Glomerular visceral epithelial cell (primary cell): ENCODE results near the gene TMEM132A.
"Not testable (repeated sequence)": the region's sequence is repeated elsewhere in the genome, so short reads cannot be mapped to it uniquely, and the experiment has no call there.

Experiments used
- DNase-seq: peaks from one replicate; pipeline ENCODE4 v3.0.0-alpha.2; 2016; ENCODE audit errors: extremely low spot score

Gene TMEM132A

DNA sequence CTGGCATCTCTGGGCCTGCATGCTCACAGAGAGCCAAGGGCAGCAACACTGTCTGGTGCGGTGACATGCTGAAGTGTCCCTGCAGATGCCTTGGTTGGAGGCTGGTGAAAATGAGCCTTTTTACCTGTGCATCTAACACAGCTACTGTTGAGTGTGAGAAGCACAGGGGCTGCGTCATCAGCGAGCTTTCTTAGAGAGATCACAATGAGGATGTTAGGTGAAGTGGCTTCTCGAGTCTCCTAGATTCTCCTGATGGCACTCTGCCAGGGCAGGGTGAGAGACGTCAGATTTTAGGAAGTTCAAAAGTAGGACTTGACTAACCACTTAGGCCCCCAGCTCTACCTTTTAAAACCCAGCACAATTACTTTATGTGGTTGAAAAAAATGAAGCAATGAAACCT lies 31.3 kb downstream of the TMEM132A start:
- no peak for DNase-seq

DNA sequence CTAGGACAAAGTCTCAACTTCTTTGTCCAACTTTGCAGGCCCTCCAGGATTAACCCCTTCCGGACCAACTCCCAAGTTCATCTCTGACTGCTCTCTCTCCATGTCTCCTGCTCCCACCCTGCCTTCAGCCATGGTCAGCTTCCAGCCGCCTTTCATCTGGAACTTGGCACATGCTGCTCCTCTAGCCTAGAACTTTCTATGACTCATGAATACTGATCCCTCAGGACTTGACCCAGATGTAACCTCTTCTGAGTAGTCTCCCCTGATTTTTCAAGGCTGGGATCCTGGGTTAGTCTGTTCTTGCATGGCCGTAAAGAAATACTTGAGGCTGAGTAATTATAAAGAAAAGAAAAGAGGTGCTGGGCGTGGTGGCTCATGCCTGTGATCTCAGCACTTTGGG lies 32.9 kb downstream of the TMEM132A start:
- DNase-seq: no peak

GRCh38 chr11:60959431-60959830 lies 35.2 kb downstream of the TMEM132A start:
- DNase-seq: no peak

- DNase-seq: no peak
Observed at GRCh38 chr11:60960405-60960804, 36.1 kb downstream of the TMEM132A start.

GRCh38 chr11:60964801-60965200 lies 40.5 kb downstream of the TMEM132A start:
- no peak for DNase-seq

- no peak for DNase-seq
Observed at GRCh38 chr11:60966890-60967289, 42.6 kb downstream of the TMEM132A start.

GRCh38 chr11:60968223-60968622 lies 44.0 kb downstream of the TMEM132A start:
- no peak for DNase-seq

DNA sequence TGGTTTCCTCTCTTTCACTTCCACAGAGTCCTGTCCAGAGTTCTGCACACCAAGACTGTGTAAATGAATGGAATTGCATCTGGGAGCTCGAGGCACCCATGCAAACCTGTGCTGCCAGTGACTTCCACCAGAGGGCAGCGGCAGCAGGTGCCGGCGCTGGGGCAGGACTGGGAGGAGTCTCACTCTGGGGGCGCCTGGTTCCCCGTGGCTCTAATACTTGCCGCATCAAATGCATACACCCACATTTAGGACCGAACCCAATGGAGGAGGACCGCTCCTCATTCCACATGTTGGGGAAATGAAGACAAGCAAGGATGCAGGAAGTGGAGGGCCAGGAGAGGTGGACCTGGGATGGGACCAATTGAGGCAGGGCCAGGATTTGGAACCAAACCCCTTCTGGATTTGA lies 46.1 kb downstream of the TMEM132A start:
- peak; percentile 44 for DNase-seq

DNA sequence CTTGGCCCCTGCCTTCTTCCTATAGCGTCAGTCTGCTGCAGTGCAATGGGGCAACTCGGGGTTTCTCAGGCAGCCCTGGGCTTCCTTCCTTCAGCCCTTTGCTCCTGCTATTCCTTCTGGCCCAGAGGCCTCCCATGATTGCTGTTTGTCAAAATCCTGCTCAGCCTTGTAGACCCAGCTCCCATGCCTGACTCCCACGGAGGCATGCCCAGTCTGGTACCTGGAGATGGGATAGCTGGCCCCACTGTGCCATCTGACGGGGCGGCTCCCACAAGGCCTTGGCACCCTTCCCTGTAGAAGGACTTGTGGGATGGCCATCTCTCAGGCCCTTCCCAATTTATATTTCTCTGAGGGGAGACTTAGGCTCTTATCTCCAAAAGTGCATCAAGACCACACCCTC lies 46.6 kb downstream of the TMEM132A start:
- DNase-seq: no peak

GRCh38 chr11:60971520-60971919 lies 47.3 kb downstream of the TMEM132A start, which contains the start of gene CD6:
TSS of gene CD6 (plus strand) at chr11:60971680. CDS start at chr11:60971866, 186 bp downstream.
- no peak for DNase-seq

DNA sequence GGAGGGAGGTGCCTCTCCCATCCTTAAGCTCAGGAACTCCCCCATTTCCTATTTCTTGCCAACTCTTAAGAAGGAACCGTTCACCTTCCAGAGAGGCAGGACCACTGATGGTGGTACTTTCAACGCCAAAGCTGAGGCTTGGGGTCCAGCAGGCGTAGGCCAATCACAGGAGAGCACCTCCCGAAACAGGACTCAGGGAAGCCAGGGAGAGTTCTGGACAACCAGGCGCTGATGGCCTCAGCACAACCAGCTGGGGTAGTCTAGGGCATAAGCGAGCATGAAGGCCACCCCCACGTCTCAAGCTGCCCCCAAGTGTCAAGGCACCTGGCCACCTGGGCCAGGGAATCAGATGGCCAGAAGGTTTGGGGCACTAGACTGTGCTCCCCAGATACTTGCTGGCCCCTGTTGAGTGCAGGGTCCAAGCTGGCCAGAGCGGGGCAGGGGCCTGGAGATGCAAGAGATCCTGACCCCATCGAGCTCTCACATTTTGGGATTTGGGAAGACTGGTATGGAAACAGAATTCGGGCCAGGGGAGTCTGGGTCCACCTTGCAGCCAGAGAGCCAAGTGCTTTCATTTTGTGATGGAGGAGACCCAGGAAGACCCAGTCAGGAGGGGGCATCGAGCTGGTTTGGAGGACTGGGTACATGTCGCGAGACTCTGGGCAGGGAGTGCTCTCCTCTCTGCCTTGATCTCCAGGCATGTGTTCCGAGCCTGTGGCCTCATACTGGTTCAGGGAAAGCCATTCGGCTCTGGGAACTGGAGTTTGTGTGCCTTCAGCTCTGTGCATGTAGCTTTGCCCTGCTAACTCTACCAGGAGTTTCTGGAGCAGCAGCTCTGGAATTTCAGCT lies 48.1 kb downstream of the TMEM132A start:
- no peak for DNase-seq

- DNase-seq: no peak
Observed at GRCh38 chr11:60973699-60974098, 49.4 kb downstream of the TMEM132A start.

DNA sequence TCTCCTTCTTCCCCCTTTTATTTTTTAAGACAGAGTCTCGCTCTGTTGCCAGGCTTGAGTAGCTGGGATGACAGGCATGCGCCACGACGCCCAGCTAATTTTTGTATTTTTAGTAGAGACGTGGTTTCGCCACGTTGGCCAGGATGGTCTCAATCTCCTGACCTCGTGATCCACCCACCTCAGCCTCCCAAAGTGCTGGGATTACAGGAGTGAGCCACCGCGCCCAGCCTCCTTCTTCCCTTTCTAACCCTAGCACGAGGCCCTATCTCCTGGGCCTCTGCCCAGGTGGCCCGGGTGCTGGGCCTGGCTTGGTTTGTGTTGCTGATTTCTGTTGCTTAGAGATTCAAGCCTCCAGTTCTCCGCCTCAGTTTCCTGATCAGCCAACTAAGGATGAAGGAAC lies 50.1 kb downstream of the TMEM132A start:
- DNase-seq: not testable (repeated sequence)

- no peak for DNase-seq
Observed at GRCh38 chr11:60974726-60975125, 50.5 kb downstream of the TMEM132A start.

DNA sequence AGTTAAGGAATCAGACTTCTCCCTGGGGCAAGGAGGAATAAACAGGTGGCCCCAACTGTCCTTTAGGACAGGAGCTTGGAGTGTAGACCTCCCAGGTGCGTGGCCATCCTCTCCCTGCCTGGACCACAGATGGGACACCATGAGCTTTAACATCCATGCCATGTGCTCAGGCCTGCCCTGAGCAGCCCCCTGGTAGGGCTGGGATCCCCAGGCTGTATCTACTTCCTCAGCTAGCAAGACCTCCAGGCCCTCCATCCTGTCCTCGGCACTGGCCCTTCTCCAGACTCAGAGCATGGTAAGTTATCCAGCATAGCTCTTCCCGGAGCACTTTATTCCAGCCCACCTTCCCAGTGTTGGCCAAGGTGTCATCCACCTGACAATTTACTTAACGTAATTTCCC lies 53.0 kb downstream of the TMEM132A start:
- DNase-seq: no peak

- no peak for DNase-seq
Observed at GRCh38 chr11:60977836-60978235, 53.6 kb downstream of the TMEM132A start.

DNA sequence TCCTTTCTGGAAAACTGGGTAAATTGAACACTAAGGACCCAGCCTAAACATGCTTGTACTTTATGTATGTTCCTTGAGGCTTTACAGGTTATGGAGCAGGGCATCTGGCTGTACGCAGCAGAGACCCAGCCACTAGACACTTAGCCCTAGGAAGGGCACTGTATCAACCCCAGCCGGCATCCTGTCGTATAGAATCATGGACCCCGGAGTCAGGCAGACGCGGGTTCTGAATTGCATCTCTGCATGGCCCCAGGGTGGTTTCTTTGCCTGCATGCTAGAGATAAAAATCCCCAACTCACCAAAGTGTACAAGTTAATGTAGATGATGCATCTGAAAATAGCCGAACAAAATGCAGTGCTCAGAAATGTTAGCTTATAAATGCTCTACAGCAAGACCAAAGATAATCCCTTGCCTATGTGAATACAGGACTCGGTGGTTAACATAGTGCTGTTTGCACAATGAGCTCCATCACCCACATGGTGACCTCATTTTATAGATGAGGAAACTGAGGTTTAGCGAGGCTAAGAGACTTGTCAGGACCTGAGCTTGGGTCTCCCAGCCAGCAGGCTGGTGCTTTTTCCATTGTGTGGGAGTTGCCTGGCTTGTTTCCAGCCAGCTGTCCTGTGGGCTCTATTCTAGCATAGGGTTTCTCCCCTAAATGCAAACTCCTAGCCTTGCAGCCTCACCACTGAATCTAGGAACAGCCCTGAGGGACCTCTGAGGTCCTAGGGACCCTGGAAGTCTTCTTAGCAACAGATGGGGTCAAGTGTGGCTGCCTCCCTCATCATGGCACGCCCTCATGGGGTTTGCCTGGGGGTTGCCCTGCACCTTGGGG lies 54.5 kb downstream of the TMEM132A start:
- DNase-seq: no peak

GRCh38 chr11:60981515-60981914 lies 57.3 kb downstream of the TMEM132A start:
- DNase-seq: no peak

DNA sequence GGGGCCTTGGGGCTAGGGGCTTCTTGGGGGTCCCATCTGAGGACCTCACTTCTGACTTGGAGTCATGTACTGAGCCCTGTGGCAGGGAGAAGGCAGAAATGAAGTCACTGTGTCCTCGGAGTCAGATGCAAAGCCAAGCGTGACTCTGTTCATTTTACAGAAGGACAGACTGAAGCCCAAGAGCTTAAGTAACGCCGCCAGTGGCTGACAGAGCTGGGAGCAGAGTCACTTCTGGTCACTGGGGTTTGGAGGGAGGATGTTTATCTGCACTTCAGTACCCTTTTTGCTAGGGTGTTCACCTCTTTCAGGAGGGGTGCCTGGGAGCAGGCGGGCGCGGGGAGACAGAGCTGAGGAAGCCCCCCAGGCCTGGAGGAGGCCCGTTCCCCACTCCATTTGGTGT lies 57.9 kb downstream of the TMEM132A start:
- no peak for DNase-seq

DNA sequence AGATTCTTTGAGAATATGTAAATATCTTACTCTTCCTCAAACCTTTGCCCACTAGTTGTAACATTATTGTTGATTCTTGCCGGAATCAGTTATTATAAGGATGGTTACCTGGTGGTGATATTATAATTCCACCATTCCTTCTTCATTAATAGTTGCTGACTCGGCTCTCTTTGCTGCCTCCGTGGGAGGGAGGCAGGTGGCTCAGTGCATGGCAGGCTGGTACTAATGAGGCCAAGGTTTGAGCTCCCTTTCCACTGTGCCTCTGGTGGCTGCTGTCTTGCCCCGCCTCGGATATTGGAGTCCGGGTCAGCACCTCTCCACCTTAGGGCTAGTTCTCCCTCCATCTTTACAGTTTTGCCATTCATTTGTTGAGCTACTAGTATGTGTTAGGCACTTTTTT lies 59.9 kb downstream of the TMEM132A start:
- no peak for DNase-seq

DNA sequence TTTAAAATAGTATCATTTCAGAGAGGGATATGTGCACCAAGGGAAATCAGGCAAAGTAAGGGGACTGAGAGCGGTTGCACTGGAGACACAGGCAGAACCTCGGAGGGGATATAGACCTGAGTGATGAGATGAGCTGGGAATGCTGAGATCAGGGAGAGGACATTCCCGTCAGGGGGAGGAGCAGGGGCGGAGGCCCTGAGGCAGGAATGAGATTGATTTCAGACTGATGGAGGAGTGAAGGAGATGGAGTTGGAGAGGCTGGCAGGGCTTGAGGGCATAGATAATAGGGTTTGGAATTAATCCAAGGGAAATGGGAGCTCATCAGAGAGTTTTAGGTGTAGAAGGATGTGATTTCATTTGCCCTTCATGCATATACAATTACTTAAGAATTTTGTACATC lies 60.4 kb downstream of the TMEM132A start:
- no peak for DNase-seq

GRCh38 chr11:60985501-60985900 lies 61.2 kb downstream of the TMEM132A start:
- DNase-seq: no peak
